SU-DHL-6 (cell line): ENCODE results near the gene BTN2A1.

ENCODE experiments used
- H2AFZ ChIP-seq: fragments of 200-600 bp; sonication (generic); 2 replicates; pipeline ENCODE4 v1.6.1; 2014; ENCODE audit warnings: low read depth, mild to moderate bottlenecking, moderate library complexity, mixed read lengths, antibody characterized with exemption, low read length; ENCODE audit not compliant: severe bottlenecking
- H3F3A ChIP-seq: fragments of 200-600 bp; shearing (Covaris generic); 2 replicates; pipeline ENCODE4 v1.6.0; 2016; ENCODE audit warnings: antibody characterized with exemption, mild to moderate bottlenecking; ENCODE audit not compliant: insufficient read depth
- H3K27ac ChIP-seq: fragments of 200-600 bp; sonication (generic); 2 replicates; pipeline ENCODE4 v1.5.1; 2016; ENCODE audit warnings: low read depth, mild to moderate bottlenecking, low read length, moderate library complexity, mixed read lengths
- H3K27me3 ChIP-seq: fragments of 200-600 bp; sonication (generic), shearing (Covaris generic); 2 replicates; pipeline ENCODE4 v1.6.0; 2014; ENCODE audit warnings: mild to moderate bottlenecking, low read length
- H3K36me3 ChIP-seq: fragments of 200-600 bp; sonication (generic); 2 replicates; pipeline ENCODE4 v1.6.1; 2014; ENCODE audit warnings: mild to moderate bottlenecking, low read length, mixed read lengths
- H3K4me2 ChIP-seq: fragments of 300-600, 200-600 bp; shearing (Covaris generic), sonication (generic); 2 replicates; pipeline ENCODE4 v1.6.0; 2014; ENCODE audit warnings: low read length, low read depth, mild to moderate bottlenecking; ENCODE audit not compliant: poor library complexity, severe bottlenecking
- H3K4me3 ChIP-seq: fragments of 200-600 bp; sonication (generic); 2 replicates; pipeline ENCODE4 v1.5.1; 2014; ENCODE audit warnings: antibody characterized with exemption, low read length, mild to moderate bottlenecking, mixed read lengths; ENCODE audit not compliant: insufficient read depth, poor library complexity, severe bottlenecking
- H3K79me2 ChIP-seq: fragments of 200-600 bp; sonication (generic); 2 replicates; pipeline ENCODE4 v1.6.1; 2014; ENCODE audit warnings: mild to moderate bottlenecking, low read length, moderate library complexity; ENCODE audit not compliant: insufficient read depth
- H3K9ac ChIP-seq: fragments of 200-600 bp; sonication (generic); 2 replicates; pipeline ENCODE4 v1.7.0; 2014; ENCODE audit warnings: mild to moderate bottlenecking, low read length
- H3K9me2 ChIP-seq: fragments of 200-600 bp; sonication (generic); replicated peaks from 2 replicates; pipeline ENCODE4 v1.6.1; 2014; ENCODE audit warnings: low read length; ENCODE audit not compliant: insufficient read depth
- H3K9me3 ChIP-seq: fragments of 200-600 bp; sonication (generic); 2 replicates; pipeline ENCODE4 v1.6.1; 2014; ENCODE audit warnings: low read length, mixed read lengths; ENCODE audit not compliant: insufficient read depth
- H4K20me1 ChIP-seq: fragments of 200-600 bp; sonication (generic); 2 replicates; pipeline ENCODE4 v1.6.1; 2014; ENCODE audit warnings: low read depth, mild to moderate bottlenecking, antibody characterized with exemption, low read length, moderate library complexity, mixed read lengths
- CTCF ChIP-seq: fragments of 200-600 bp; sonication (generic); IDR thresholded peaks from one replicate; pipeline ENCODE4 v1.5.1; 2017; ENCODE audit warnings: antibody characterized with exemption, mild to moderate bottlenecking, low read length, moderate library complexity; ENCODE audit not compliant: insufficient read depth, poor library complexity, severe bottlenecking
- EZH2phosphoT487 ChIP-seq: fragments of 200-600 bp; sonication (generic), shearing (Covaris generic); conservative IDR thresholded peaks from 2 replicates; pipeline ENCODE4 v1.6.1; 2018; ENCODE audit warnings: mild to moderate bottlenecking, antibody characterized with exemption, low read length, moderate library complexity, mixed read lengths

The BTN2A1 gene

GRCh38 chr6:26420688-26421171, 37.0 kb upstream of the BTN2A1 start:
- H3F3A ChIP-seq: no peaks in the 10 kb centered on the region
- H3K79me2 ChIP-seq: no peaks in the 10 kb centered on the region
- no peaks in the 10 kb centered on the region for H4K20me1 ChIP-seq
- H3K9ac ChIP-seq: peak overlapping the region; percentile 63
- no peaks in the 10 kb centered on the region for H3K9me2 ChIP-seq
- H3K27me3 ChIP-seq: no peaks in the 10 kb centered on the region
- no peaks in the 10 kb centered on the region for H3K36me3 ChIP-seq
- TF ChIP-seq EZH2phosphoT487 (no peak), CTCF (peak; percentile 69)
- H3K27ac ChIP-seq: no peak overlapping the region
- H3K4me2 ChIP-seq: peak overlapping the region; percentile 66
- peak overlapping the region; percentile 66 for H3K4me3 ChIP-seq
- peak overlapping the region; percentile 100 for H2AFZ ChIP-seq
- H3K9me3 ChIP-seq: peaks cover 12% of the 10 kb centered on the region; the same call in 1 of the 2 replicates

- Histone ChIP-seq H3K4me2 (peak overlapping the region; percentile 66), H3K36me3 (no peaks in the 10 kb centered on the region), H3K4me3 (peak overlapping the region; percentile 66), H3K79me2 (no peaks in the 10 kb centered on the region), H3K27me3 (no peaks in the 10 kb centered on the region), H3K9me3 (peaks cover 12% of the 10 kb centered on the region; the same call in 1 of the 2 replicates), H3K27ac (no peak overlapping the region), H3F3A (no peaks in the 10 kb centered on the region), H4K20me1 (no peaks in the 10 kb centered on the region), H2AFZ (peak overlapping the region; percentile 100), H3K9ac (peak overlapping the region; percentile 63), H3K9me2 (no peaks in the 10 kb centered on the region)
- no peak for TF ChIP-seq CTCF
These were observed 36.3 kb upstream of the BTN2A1 start for GRCh38 chr6:26421259-26422144.

GRCh38 chr6:26422329-26422728, 35.4 kb upstream of the BTN2A1 start:
- peak overlapping the region; percentile 66 for H3K4me2 ChIP-seq
- no peak overlapping the region for H3K9ac ChIP-seq
- no peaks in the 10 kb centered on the region for H4K20me1 ChIP-seq
- no peak overlapping the region for H3K4me3 ChIP-seq
- no peaks in the 10 kb centered on the region for H3F3A ChIP-seq
- TF ChIP-seq CTCF (no peak), EZH2phosphoT487 (no peak)
- H3K27me3 ChIP-seq: no peaks in the 10 kb centered on the region
- no peaks in the 10 kb centered on the region for H3K36me3 ChIP-seq
- no peaks in the 10 kb centered on the region for H3K79me2 ChIP-seq
- peaks cover 12% of the 10 kb centered on the region; the same call in 1 of the 2 replicates for H3K9me3 ChIP-seq
- H2AFZ ChIP-seq: no peak overlapping the region
- no peaks in the 10 kb centered on the region for H3K9me2 ChIP-seq
- no peak overlapping the region for H3K27ac ChIP-seq
